ENCODE data around the gene UBA7.

The UBA7 gene

GRCh38 chr3:49756036-49756435 is 57.7 kb downstream of the UBA7 start:
- no peak for TF ChIP-seq CTCF (IDR thresholded peaks at IDR 0.05; ENCODE audit: borderline replicate concordance, insufficient read depth, low read depth, low read length)
- no peak overlapping the region for H3K4me3 ChIP-seq (ENCODE audit: low read depth, low read length)

All from GM12875 (cell line).